Immature natural killer cell (primary cell): ENCODE data around the gene SCN9A. TPM values are rescaled to one million over a fixed set of nuclear protein-coding genes. Genes with fewer than 3 reads are reported as not detected.
"Not testable (repeated sequence)": the region's sequence is repeated elsewhere in the genome, so short reads cannot be mapped to it uniquely, and the experiment has no call there.

ENCODE experiments used
- DNase-seq, 3 donors: peaks; one replicate each; pipeline ENCODE4 v3.0.0; 2022; ENCODE audit warnings: mixed read lengths in 1 of 3
- H3K27ac Mint-ChIP-seq, 6 donors: one replicate each; pipeline ENCODE4 v1.8.0; 2020; ENCODE audit warnings: mixed read lengths in 6 of 6, mild to moderate bottlenecking in 5 of 6, inconsistent platforms in 4 of 6, moderate library complexity in 3 of 6
- H3K27me3 Mint-ChIP-seq, 3 donors: one replicate each; pipeline ENCODE4 v1.8.0; 2020 to 2021; ENCODE audit warnings: low read depth in 3 of 3, mild to moderate bottlenecking in 3 of 3, mixed read lengths in 3 of 3, moderate library complexity in 3 of 3, inconsistent platforms in 1 of 3
- H3K36me3 Mint-ChIP-seq, 3 donors: one replicate each; pipeline ENCODE4 v1.8.0; 2020; ENCODE audit warnings: mixed read lengths in 3 of 3, inconsistent platforms in 2 of 3, mild to moderate bottlenecking in 2 of 3
- H3K4me1 Mint-ChIP-seq, 2 donors: one replicate each; pipeline ENCODE4 v1.8.0; 2020; ENCODE audit warnings: inconsistent platforms in 2 of 2, mild to moderate bottlenecking in 2 of 2, mixed read lengths in 2 of 2, moderate library complexity in 1 of 2
- H3K4me3 Mint-ChIP-seq, 5 donors: one replicate each; pipeline ENCODE4 v1.8.0; 2020; ENCODE audit warnings: mild to moderate bottlenecking in 5 of 5, mixed read lengths in 5 of 5, inconsistent platforms in 3 of 5, moderate library complexity in 3 of 5
- H3K9me3 Mint-ChIP-seq, 6 donors: one replicate each; pipeline ENCODE4 v1.8.0; 2020; ENCODE audit warnings: mild to moderate bottlenecking in 6 of 6, mixed read lengths in 6 of 6, inconsistent platforms in 4 of 6, moderate library complexity in 3 of 6
- polyA plus RNA-seq, 3 donors: library from polyadenylated mRNA; unstranded; fragments of 300-500 nt; fragmentation: Illumina TruSeq; gene quantifications; one replicate each; pipeline ENCODE4 v1.2.3, GENCODE V29; 2021

Gene SCN9A
- polyA plus RNA-seq, 3 donors from 2014 or later = 0.55 to 0.86 (median 0.78) TPM

- Mint-ChIP-seq H3K4me1 (no peaks in the 10 kb centered on the region), H3K27ac (no peak overlapping the region), H3K4me3 (no peak overlapping the region), H3K9me3 (peaks cover 0 to 14% (median 5%) of the 10 kb centered on the region in 6 donors), H3K36me3 (no peaks in the 10 kb centered on the region), H3K27me3 (no peaks in the 10 kb centered on the region)
- DNase-seq = no peak
These were observed 136.2 kb downstream of the SCN9A start for GRCh38 chr2:166239548-166239947.

- Mint-ChIP-seq H3K27ac (no peak overlapping the region), H3K4me3 (no peak overlapping the region), H3K9me3 (peaks cover 0 to 7% (median 4%) of the 10 kb centered on the region in 6 donors), H3K4me1 (no peaks in the 10 kb centered on the region), H3K36me3 (no peaks in the 10 kb centered on the region), H3K27me3 (no peaks in the 10 kb centered on the region)
- no peak for DNase-seq
These were observed 137.6 kb downstream of the SCN9A start for GRCh38 chr2:166238176-166238575.

- Mint-ChIP-seq H3K27me3 (no peaks in the 10 kb centered on the region), H3K36me3 (no peaks in the 10 kb centered on the region), H3K27ac (no peak overlapping the region), H3K9me3 (peaks cover 0 to 10% (median 3%) of the 10 kb centered on the region in 6 donors), H3K4me1 (no peaks in the 10 kb centered on the region), H3K4me3 (no peak overlapping the region)
- DNase-seq = no peak
These were observed 141.5 kb downstream of the SCN9A start for GRCh38 chr2:166234112-166234846.

- Mint-ChIP-seq H3K9me3 (peaks cover 0 to 16% (median under 1%) of the 10 kb centered on the region in 6 donors), H3K36me3 (no peaks in the 10 kb centered on the region), H3K27ac (no peak overlapping the region), H3K27me3 (no peaks in the 10 kb centered on the region), H3K4me3 (no peak overlapping the region), H3K4me1 (no peaks in the 10 kb centered on the region)
- DNase-seq = no peak
These were observed 142.5 kb downstream of the SCN9A start for GRCh38 chr2:166233244-166233643.

- no peak for DNase-seq
- Mint-ChIP-seq H3K36me3 (no peaks in the 10 kb centered on the region), H3K27me3 (no peaks in the 10 kb centered on the region), H3K4me3 (no peak overlapping the region), H3K4me1 (no peaks in the 10 kb centered on the region), H3K9me3 (peaks cover 0 to 16% (median under 1%) of the 10 kb centered on the region in 6 donors), H3K27ac (no peak overlapping the region)
These were observed 145.0 kb downstream of the SCN9A start for GRCh38 chr2:166230724-166231070.

- H3K9me3 Mint-ChIP-seq = peaks cover 0 to 19% (median under 1%) of the 10 kb centered on the region in 6 donors
- no peak for DNase-seq
- no peaks in the 10 kb centered on the region for H3K36me3 Mint-ChIP-seq
- H3K27me3 Mint-ChIP-seq = no peaks in the 10 kb centered on the region
- H3K4me3 Mint-ChIP-seq = no peak overlapping the region
- H3K27ac Mint-ChIP-seq = no peak overlapping the region
- H3K4me1 Mint-ChIP-seq = no peaks in the 10 kb centered on the region
These were observed 145.6 kb downstream of the SCN9A start for GRCh38 chr2:166230024-166230723.

- no peak overlapping the region for H3K27ac Mint-ChIP-seq
- H3K4me1 Mint-ChIP-seq = no peaks in the 10 kb centered on the region
- H3K9me3 Mint-ChIP-seq = peaks cover 0 to 19% (median under 1%) of the 10 kb centered on the region in 6 donors
- no peak overlapping the region for H3K4me3 Mint-ChIP-seq
- H3K27me3 Mint-ChIP-seq = no peaks in the 10 kb centered on the region
- no peak for DNase-seq
- no peaks in the 10 kb centered on the region for H3K36me3 Mint-ChIP-seq
These were observed 146.1 kb downstream of the SCN9A start for GRCh38 chr2:166229678-166230023.

GRCh38 chr2:166224197-166224596 is 151.5 kb downstream of the SCN9A start:
- H3K4me3 Mint-ChIP-seq = no peak overlapping the region
- no peaks in the 10 kb centered on the region for H3K27me3 Mint-ChIP-seq
- no peaks in the 10 kb centered on the region for H3K36me3 Mint-ChIP-seq
- H3K9me3 Mint-ChIP-seq = peaks cover 0 to 16% (median 2%) of the 10 kb centered on the region in 6 donors
- no peak overlapping the region for H3K27ac Mint-ChIP-seq
- no peak for DNase-seq
- H3K4me1 Mint-ChIP-seq = no peaks in the 10 kb centered on the region

- no peak overlapping the region for H3K4me3 Mint-ChIP-seq
These were observed 152.4 kb downstream of the SCN9A start for GRCh38 chr2:166223298-166223697.

GRCh38 chr2:166211079-166211478 is 164.7 kb downstream of the SCN9A start:
- Mint-ChIP-seq H3K36me3 (peaks cover 0 to 4% (median 3%) of the 10 kb centered on the region in 3 donors), H3K27ac (no peak overlapping the region), H3K4me3 (no peak overlapping the region), H3K27me3 (peaks cover 0 to 2% (median 0%) of the 10 kb centered on the region in 3 donors), H3K9me3 (peaks cover 2 to 29% (median 19%) of the 10 kb centered on the region in 6 donors), H3K4me1 (no peaks in the 10 kb centered on the region)
- no peak for DNase-seq

More at GRCh38 chr2:166223298-166223697, 152.4 kb downstream of the SCN9A start:
- no peaks in the 10 kb centered on the region for H3K36me3 Mint-ChIP-seq
- no peaks in the 10 kb centered on the region for H3K27me3 Mint-ChIP-seq
- no peak for DNase-seq
- H3K27ac Mint-ChIP-seq = no peak overlapping the region
- H3K4me1 Mint-ChIP-seq = no peaks in the 10 kb centered on the region
- peaks cover 0 to 11% (median 2%) of the 10 kb centered on the region in 6 donors for H3K9me3 Mint-ChIP-seq

- not testable (repeated sequence) for H3K36me3 Mint-ChIP-seq, H3K4me3 Mint-ChIP-seq
These were observed 165.8 kb downstream of the SCN9A start for GRCh38 chr2:166209944-166210343.

GRCh38 chr2:166209367-166209766 is 166.4 kb downstream of the SCN9A start:
- peaks cover 2 to 25% (median 17%) of the 10 kb centered on the region in 6 donors for H3K9me3 Mint-ChIP-seq
- not testable (repeated sequence) for H3K27me3 Mint-ChIP-seq, DNase-seq, H3K4me1 Mint-ChIP-seq, H3K27ac Mint-ChIP-seq, H3K4me3 Mint-ChIP-seq, H3K36me3 Mint-ChIP-seq

More at GRCh38 chr2:166209944-166210343, 165.8 kb downstream of the SCN9A start:
- peaks cover 2 to 26% (median 17%) of the 10 kb centered on the region in 6 donors for H3K9me3 Mint-ChIP-seq
- DNase-seq, H3K27me3 Mint-ChIP-seq, H3K27ac Mint-ChIP-seq, H3K4me1 Mint-ChIP-seq: not testable (repeated sequence)

GRCh38 chr2:166206153-166206552 is 169.6 kb downstream of the SCN9A start:
- peaks cover 0 to 22% (median 15%) of the 10 kb centered on the region in 6 donors for H3K9me3 Mint-ChIP-seq
- not testable (repeated sequence) for H3K4me3 Mint-ChIP-seq, H3K27me3 Mint-ChIP-seq, H3K27ac Mint-ChIP-seq, DNase-seq, H3K36me3 Mint-ChIP-seq, H3K4me1 Mint-ChIP-seq

- no peak overlapping the region for H3K4me3 Mint-ChIP-seq
- no peaks in the 10 kb centered on the region for H3K27me3 Mint-ChIP-seq
- no peak overlapping the region for H3K27ac Mint-ChIP-seq
These were observed 173.0 kb downstream of the SCN9A start for GRCh38 chr2:166202778-166203177.

More at GRCh38 chr2:166202778-166203177, 173.0 kb downstream of the SCN9A start:
- Mint-ChIP-seq H3K36me3 (no peaks in the 10 kb centered on the region), H3K4me1 (no peaks in the 10 kb centered on the region), H3K9me3 (peaks cover 0 to 17% (median 6%) of the 10 kb centered on the region in 6 donors)
- DNase-seq = no peak
